Adrenal gland (tissue), 5 donors: ENCODE data around the gene GALNT7.

Experiments used
- POLR2A ChIP-seq, 2 donors: fragments of 450-650 bp; IDR thresholded peaks; one replicate each; pipeline ENCODE4 v1.6.1; 2017; ENCODE audit warnings: antibody characterized with exemption in 2 of 2, mild to moderate bottlenecking in 2 of 2, moderate library complexity in 1 of 2
- TF ChIP-seq, protein P1 (sequence below), 6 experiments: fragments of 450-650 bp in 4 of 6; fragments of 200-600 bp in 2 of 6; sonication (generic) in 1 of 6; IDR thresholded peaks; 1 replicate in 5 of 6; 2 replicates in 1 of 6; pipeline versions ENCODE4 v1.5.1 to v1.8.0; 2016 to 2021; ENCODE audit warnings: antibody characterized with exemption in 6 of 6, mild to moderate bottlenecking in 2 of 6, moderate library complexity in 1 of 6
- donor health status: DM: no; HTN: no; CAD: no.

DNA sequence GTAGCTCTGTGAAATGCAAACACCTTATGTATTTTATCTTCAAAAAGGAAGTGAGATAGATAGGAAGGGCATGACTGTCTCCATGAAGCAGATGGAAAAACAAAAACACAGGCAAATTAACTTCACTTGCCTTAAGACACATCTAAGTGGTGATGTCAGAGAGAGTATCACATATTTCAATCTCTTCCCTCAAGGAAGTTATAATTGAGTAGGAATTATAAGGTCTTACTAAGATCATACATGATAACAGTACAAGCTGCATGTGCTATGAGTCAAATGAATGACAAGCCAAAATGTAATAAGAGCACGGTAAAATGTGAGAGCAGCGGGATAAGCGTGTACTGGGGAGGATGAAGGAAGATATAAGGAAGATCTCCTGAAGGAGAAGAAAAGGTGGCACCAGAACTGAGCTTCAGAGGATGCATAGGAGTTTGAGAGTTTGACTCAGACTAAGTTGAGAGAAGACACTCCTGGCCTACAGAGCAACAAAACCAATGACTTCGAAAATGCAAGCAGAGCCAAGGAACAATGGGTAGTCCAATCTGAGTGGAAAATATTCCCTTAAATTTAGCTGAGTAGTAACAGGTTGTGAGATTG, 43.3 kb upstream of the GALNT7 start:
- TF ChIP-seq, protein P1, sequence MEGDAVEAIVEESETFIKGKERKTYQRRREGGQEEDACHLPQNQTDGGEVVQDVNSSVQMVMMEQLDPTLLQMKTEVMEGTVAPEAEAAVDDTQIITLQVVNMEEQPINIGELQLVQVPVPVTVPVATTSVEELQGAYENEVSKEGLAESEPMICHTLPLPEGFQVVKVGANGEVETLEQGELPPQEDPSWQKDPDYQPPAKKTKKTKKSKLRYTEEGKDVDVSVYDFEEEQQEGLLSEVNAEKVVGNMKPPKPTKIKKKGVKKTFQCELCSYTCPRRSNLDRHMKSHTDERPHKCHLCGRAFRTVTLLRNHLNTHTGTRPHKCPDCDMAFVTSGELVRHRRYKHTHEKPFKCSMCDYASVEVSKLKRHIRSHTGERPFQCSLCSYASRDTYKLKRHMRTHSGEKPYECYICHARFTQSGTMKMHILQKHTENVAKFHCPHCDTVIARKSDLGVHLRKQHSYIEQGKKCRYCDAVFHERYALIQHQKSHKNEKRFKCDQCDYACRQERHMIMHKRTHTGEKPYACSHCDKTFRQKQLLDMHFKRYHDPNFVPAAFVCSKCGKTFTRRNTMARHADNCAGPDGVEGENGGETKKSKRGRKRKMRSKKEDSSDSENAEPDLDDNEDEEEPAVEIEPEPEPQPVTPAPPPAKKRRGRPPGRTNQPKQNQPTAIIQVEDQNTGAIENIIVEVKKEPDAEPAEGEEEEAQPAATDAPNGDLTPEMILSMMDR (IDR thresholded peaks at IDR 0.05) = no peak
- no peak for TF ChIP-seq POLR2A (IDR thresholded peaks at IDR 0.05)
